Retinal pigment epithelial cell (primary cell): ENCODE data around the gene PAX5.
A peak's percentile ranks its signal among the peaks of the same experiment; 100 is the strongest.

Source experiments
- DNase-seq: peaks from one replicate; pipeline ENCODE4 v3.0.0-alpha.2; 2010; ENCODE audit warnings: low read depth
- H3K4me3 ChIP-seq: 2 replicates; pipeline ENCODE4 v1.5.1; 2011; ENCODE audit warnings: mild to moderate bottlenecking, low read length, control low read depth, moderate library complexity
- CTCF ChIP-seq: conservative IDR thresholded peaks from 2 replicates; pipeline ENCODE4 v1.5.1; 2011; ENCODE audit warnings: low read depth, low read length, control low read depth, inconsistent platforms

PAX5 gene

GRCh38 chr9:36971935-36972488, 62.1 kb downstream of the PAX5 start:
- H3K4me3 ChIP-seq: no peak overlapping the region
- no peak for TF ChIP-seq CTCF

GRCh38 chr9:36970007-36970888, 63.8 kb downstream of the PAX5 start:
- H3K4me3 ChIP-seq: no peak overlapping the region
- DNase-seq: peak; percentile 51
- TF ChIP-seq CTCF: no peak

More at GRCh38 chr9:36971935-36972488, 62.1 kb downstream of the PAX5 start:
- no peak for DNase-seq

GRCh38 chr9:36969216-36969771, 64.8 kb downstream of the PAX5 start:
- H3K4me3 ChIP-seq: no peak overlapping the region
- TF ChIP-seq CTCF: peak; percentile 25
- DNase-seq: no peak

- no peak overlapping the region for H3K4me3 ChIP-seq
- DNase-seq: no peak
- TF ChIP-seq CTCF: no peak
These were observed 65.4 kb downstream of the PAX5 start for GRCh38 chr9:36968574-36969215.

- H3K4me3 ChIP-seq: no peak overlapping the region
- TF ChIP-seq CTCF: no peak
- DNase-seq: no peak
These were observed 66.1 kb downstream of the PAX5 start for GRCh38 chr9:36967997-36968396.

- no peak for DNase-seq
These were observed 67.5 kb downstream of the PAX5 start for GRCh38 chr9:36966371-36967097.

More at GRCh38 chr9:36966371-36967097, 67.5 kb downstream of the PAX5 start:
- no peak overlapping the region for H3K4me3 ChIP-seq
- no peak for TF ChIP-seq CTCF
